22Rv1 (cell line): ENCODE data around the gene TMEM222.

Experiments
- CTCF ChIP-seq: fragments of 450-650 bp; IDR thresholded peaks from 2 replicates; pipeline ENCODE4 v1.5.1; 2017; ENCODE audit warnings: mild to moderate bottlenecking
- ZFX ChIP-seq: fragments of 450-650 bp; IDR thresholded peaks from 2 replicates; pipeline ENCODE4 v1.6.1; 2017; ENCODE audit warnings: antibody characterized with exemption, borderline replicate concordance

- no peak for TF ChIP-seq CTCF
- TF ChIP-seq ZFX, result no peak
Measured at GRCh38 chr1:27374362-27375086, 52.6 kb downstream of the TMEM222 start, which contains the start of gene FCN3.
